NCI-H1436 treated with DMSO at 0.1 percent for 48 hours (cell line): Measurements from ENCODE around the gene IER3IP1.
"Not testable (repeated sequence)": the region's sequence is repeated elsewhere in the genome, so short reads cannot be mapped to it uniquely, and the experiment has no call there.

Experiments
- DNase-seq: peaks from one replicate; lab custom pipeline; 2025; lab: John Stamatoyannopoulos, UW

The IER3IP1 gene, protein sequence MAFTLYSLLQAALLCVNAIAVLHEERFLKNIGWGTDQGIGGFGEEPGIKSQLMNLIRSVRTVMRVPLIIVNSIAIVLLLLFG

DNA sequence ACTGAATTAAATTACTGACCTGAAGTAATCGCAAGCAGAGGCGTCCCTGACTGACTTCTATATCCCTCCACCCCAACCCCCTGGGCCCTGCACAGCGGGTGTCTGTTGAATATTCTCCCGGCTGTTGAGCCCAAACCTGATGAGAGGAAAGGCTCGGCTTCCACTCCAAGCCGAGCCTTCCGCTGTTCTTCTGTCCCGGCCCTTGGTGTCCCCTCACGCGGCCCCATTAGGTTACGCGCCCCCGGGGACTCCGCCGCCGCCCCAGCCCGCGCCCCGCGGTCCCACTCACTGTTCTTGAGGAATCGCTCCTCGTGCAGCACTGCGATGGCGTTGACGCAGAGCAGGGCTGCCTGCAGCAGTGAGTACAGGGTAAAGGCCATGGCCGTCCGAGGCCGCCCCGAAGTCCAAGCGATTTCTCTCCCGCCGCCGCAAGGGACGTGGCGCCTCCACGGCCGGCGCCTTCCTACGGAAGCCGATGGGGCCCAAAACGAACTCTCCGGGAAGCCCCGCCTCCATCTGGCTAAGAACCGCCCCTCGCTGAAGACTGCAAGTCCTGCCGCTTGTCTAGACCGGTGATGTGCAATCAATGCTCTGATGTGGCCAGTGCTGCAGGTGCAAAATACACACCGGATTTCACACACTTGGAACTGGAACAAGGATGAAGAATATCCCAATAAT, at the start of gene IER3IP1:
Gene IER3IP1 (minus strand): TSS at position 467 of the 678 bp plus-strand sequence. CDS start 87 bp downstream, at position 380.
- DNase-seq: peak; percentile 56

DNA sequence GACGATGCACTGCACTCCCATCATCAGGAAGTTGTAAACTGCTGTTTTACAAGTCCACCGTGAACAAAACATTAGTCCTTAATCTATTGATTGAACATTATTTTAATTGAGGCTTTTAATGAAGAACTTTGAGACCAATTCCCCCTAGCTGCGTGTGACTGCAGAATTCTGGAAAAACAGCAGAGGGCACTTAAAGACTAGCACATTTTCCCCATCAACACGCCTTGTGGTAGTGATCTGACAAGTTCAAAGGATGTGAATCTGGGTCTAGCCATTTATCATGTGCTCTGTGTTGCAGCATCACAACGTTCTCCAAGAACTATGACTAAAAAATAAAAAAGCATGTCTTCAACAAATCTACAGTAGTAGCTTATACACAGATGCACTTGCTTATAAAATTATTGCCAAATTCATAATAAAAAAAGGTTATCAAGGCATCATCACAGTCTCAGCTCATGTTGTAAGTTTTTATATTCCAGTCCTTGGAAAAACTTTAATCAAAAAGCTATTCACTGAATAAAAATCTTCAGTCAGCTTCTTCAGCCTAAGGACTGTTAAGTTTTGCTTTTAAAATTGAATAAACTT, 39.5 kb upstream of the IER3IP1 start:
- peak; percentile 33 for DNase-seq

DNA sequence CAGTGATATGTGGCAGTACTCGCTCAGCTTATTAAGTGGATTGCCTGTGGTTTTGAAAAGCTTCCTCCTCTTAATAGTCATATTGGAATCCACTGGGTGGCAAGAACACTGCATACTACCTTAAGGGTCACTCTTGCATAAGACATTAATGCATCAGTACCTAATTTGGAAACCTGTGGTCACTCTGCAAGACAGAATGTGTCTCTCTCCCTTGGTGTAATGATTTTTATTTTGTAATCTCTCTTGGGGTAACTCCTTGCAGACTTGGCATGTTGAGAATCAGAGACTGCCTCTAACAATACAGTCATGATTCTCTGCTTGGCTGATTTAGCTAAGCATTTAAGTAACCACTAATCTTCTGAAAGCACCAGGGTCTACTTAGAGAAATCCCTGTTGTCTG, 33.0 kb upstream of the IER3IP1 start:
- DNase-seq: no peak

DNA sequence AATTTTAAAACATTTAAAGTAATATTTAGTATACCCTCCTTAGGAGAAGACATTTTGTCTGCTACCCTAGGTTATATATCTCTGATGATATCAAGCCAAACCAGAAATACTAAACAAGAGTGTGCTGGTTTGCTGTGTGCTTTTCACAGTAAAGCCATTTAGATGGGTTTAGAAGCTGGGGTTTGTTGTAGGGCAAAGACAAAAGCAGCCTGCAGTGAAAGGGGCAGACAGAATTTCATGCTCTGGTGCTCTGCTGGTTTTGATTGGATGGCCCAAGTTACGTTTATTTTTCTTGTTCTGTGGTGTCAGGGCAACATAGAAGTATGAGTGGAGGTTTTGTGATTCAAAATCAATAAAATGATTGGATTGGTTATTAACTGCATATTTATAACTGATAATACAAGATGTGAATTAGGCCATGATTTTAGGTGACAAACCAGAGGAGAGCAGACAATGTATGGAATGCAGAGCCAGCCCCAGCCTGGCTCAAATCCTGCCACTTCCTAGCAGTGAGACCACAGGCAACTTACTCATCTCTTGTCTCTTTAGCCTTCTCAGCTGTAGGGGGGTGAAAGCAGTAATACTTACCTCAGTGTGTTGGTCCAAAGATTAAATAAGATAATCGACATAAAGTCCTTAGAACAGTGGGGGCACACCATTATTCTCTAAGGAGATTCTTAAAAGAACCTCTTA, 30.9 kb upstream of the IER3IP1 start:
- DNase-seq: no peak

DNA sequence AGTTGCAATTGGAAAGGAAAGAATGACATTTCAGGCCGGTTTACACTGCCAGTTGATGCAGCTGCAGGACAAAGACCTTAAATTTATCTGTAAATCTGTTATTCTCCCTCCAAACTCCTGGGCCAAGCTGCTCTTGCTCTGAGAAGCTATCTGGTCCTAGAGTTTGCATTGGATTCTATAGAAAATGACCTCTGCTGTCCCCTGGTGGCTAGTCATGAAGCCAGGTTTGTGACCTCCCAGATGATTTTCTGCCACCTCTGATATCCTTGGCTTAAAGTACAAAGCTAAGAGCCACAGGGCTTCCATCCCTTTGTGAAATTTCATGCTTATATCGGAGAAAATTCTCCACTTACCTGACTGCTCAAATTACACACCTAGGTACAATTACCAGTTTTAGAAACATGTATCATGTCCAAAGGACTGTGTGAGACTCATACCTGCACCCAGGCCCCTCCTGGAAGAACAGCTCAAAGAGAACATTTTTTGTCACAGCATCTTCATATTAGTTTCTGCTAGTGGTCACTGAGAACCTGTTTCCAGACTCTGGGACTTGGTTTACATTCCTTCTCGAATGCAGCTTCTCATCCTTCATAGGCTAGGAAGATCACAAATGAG, 28.9 kb upstream of the IER3IP1 start:
- DNase-seq: no peak

DNA sequence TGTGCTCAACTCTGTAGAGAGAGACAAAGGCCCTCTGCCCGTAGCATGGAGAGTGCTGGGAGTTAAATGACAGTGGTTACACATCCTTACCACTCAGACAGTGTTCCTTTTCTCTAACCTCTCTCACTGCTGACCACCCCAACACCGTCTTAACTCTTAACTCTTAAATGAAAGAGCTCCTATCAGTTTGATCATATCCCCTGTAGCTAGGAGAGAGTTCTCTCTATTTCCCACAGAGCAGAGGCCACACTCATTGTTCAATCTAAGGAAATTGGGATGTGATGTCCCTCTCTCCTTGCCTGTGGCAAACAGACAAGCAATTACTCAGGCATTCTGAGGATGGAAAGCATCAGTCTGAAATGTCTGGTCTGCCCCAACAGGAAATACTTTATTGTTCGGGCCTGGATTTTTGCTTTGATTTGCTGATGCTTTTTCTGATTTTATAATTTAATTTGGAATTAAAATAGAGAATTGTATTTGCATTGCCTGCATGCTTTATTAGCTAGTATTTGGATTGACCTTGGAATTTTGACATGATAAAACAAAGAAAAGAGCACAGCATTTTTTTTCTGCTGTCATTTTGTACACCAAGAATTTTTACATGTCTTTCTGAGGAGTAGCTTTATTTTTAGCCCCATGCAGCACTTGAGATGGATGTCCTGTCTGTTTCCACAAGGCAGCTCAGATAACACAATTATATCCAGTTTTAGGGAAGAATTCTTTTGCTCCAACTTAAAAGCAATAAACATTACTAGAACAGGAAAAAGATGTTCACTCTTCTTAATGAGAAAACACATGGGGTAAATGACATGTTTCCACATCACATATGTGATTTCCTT, 27.7 kb upstream of the IER3IP1 start:
- no peak for DNase-seq

DNA sequence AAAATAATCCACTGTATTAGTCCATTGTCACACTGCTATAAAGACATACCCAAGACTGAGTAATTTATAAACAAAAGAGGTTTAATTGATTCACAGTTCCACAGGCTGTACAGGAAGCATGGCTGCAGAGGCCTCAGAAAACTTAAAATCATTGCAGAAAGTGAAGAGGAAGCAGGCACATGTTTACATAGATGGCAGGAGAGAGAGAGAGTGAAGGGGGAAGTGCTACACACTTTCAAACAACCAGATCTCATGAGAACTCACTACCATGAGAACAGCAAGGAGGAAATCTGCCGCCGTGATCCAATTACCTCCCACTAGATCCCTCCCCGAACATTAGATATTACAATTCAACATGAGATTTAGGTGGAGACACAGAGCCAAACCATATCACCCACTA, 19.8 kb upstream of the IER3IP1 start:
- not testable (repeated sequence) for DNase-seq

DNA sequence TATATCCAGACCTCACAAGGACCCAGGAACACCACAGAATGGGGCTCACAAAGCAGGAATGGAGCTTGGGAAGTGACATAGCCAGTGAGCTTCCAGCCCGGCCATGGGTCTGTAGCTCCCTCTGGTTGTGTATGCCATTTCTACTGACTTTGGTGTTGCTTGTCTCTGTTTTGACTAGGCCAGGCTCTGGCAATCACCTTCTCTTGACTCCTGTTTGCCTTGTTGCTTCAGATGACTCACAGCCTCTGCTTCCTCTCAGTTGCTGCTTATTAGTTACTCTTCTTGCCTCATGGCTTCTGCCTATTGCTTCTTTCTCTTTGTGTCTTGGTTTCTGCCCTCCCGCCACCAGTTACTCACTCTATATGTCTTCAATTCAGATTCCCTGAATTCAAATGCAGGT, 15.8 kb upstream of the IER3IP1 start:
- no peak for DNase-seq

DNA sequence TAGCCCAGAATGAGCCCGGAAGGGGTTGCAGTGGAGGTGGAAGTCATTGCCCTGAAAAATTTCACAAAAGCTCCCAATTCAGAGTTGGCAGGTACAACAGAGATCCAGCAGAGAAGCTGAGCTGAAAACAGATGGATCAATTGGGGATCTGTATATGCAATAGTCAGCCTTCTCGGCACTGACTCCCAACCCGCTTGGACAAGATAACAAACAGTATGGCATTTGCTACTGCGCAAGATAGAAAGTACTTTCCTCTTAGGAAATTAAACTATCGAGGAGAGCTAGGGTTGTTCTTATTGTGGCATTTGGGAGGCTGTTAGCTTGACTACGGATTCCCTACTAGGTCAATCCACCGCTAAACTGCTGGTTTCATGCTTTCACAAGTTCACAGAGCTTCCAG, 11.6 kb upstream of the IER3IP1 start:
- no peak for DNase-seq

DNA sequence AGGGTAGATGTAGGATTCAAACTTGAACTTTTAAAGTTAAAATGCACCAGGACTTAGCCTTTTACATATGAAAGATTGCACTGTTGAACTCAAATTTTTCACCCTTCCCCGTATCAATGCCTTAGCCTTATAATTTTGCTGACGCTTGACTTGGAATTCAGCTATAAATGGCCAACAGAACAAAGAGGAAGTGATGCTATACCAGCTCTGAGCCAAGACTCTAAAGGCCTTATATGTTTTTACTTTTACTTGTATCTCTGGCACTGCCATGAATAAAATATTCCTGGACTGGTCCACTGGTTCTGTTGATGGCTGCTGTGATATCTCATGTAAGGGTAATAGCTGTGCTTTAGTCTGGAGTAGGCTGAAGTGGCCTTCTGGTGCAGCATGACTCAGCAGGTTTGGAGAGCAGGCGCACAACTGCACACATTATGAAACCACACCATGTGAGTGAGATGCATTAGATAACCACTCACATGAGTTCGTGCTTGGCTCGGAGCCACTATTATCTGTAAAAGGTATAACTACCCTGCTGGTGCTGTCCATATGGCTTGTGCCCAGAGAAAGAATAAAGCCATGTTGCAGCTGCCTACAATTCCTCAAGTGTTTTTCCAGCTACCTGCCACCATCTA, 8.4 kb upstream of the IER3IP1 start:
- DNase-seq: no peak

DNA sequence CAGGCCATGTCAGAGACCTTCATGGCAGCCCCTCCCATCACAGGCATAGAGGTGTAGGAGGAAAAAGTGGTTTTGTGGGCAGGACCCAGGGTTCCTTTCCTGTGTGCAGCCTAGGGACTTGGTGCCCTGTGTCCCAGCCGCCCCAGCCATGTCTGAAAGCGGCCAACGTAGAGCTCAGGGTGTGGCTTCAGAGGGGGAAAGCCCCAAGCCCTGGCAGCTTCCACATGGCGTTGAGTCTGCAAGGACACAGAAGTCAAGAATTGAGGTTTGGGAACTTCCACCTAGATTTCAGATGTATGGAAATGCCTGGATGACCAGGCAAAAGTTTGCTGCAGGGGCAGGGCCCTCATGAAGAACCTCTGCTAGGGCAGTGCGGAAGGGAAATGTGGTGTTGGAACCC, 6.0 kb upstream of the IER3IP1 start:
- DNase-seq: not testable (repeated sequence)

DNA sequence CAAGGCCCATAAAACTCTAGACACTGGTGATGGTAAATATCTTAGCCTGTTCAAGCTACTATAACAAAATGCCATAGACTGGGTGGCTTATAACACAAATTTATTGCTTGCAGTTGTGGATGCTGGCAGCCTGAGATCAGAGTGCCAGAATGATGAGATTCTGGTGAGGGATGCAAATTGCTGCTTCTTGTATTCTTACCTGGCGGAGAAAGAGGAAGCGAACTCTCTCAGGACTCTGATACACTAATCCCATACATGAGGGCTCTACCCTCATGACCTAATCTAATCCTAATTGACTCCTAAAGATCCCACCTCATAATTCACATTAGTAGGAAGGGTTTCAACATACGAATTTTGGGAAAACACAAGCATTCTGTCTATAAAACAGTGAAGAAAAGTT, 4.6 kb upstream of the IER3IP1 start:
- no peak for DNase-seq

DNA sequence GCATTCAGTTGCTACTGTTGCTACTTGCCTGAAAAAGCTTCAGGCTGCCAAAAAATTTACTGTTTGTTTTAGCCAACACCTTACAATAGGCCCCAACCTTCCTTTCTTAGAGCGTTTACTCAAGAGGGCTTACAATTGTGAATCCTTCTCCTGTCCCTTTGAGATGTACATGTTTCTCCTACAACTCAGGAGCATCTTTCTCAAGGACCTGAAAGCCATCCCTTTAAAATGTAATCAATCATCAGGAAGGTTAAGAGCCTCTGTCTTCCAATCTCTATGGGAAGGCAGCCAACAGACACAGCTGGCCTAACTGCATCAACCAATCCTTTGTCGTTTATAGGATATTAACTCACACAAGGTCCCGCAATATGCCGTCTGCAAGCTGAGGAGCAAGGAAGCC, 3.4 kb upstream of the IER3IP1 start:
- no peak for DNase-seq

DNA sequence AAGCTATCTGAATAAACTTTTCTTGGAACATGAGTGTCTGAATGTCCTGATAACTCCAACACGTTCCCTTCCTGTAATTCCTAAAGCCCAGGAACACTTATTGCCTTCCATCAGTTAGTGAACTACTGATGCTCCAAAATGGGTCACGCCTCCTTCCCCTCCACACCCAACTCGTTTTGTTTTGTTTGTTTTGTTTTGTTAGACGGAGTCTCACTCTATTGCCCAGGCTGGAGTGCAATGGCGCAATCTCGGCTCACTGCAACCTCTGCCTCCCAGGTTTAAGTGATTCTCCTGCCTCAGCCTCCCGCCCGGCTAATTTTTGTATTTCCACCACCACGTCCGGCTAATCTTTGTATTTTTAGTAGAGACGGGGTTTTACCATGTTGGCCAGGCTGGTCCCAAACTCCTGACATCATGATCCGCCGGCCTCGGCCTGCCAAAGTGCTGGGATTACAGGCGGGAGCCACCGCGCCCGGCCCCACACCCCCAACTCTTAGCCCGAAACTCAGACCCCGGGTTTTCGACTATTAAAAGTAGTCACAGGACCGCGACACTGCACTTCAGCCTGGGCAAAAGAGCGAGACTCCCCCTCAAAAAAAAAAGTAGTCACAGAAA, 774 bp downstream of the IER3IP1 start:
- no peak for DNase-seq

DNA sequence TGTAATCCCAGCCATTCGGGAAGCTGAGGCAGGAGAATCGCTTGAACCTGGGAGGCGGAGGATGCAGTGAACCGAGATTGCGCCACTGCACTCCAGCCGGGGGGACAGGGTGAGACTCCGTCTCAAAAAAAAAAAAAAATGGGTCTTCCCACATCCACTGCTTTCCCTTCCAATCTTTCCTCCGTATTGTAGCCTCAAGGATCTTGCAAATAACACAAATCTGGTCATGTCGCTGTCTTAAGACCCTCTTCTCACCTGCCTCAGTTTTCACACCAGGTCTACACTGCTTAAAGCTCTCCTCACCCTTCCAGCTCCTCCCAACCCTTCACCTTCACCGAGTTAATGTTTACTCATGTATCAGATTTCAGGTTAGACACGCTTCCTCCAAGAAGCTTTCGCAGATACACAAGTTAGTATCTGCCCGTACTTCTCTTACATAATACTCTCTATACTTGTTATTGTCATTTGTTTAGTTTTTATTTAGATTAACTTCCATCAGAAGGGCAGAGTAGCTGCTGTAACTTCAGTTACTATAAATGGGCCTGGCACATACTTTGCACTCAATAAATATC, 1.5 kb downstream of the IER3IP1 start:
- no peak for DNase-seq

DNA sequence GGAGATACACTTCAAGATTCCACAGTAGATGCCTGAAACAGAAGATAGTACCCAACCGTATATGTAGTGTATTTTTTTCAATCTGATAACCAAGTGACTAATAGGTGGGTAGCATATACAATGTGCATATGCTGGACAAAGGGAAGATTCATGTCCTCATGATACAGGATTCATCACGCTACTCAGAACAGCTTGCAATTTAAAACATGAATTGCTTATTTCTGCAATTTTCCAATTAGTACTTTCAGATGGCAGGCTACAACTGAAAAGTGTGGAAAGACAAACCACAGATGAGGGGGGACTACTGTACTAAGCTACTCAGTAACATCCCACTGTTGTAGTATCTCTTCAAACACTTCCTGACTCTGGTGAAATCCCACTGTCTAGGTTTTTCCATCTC, 3.7 kb downstream of the IER3IP1 start:
- DNase-seq: no peak

DNA sequence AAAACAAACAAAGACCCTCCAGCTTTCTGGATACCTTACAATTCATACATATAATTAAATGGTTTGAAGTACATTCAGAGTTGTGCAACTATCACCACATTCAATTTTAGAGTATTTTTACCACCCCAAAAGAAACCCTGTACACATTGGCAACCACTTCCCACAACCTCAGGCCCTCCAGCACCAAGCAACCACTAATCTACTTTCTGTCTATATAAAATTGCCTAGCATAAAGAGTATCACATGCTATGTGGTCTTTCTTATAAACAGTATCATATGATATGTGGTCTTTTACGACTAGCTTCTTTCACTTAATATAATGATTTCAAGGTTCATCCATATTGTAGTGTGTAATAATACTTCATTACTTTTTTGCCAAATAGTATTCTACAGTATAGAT, 7.3 kb downstream of the IER3IP1 start:
- DNase-seq: no peak

DNA sequence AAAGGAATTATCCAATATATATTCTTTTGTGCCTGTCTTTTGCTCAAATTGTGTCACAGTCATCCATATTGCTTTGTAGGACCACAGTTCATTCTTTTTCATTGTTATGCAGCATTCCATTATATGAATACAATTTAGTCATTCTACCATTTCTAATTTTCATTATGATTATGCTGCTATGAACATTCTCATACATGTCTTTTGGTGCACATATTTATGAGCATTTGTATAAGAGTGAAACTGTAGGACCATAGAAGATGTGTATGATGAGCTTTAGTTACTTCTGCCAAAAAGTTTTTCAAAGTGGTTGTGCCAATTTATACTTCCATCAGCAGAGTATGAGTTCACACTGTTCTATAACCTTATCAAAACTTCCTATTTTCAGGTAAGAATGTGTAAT, 7.7 kb downstream of the IER3IP1 start:
- DNase-seq: no peak

DNA sequence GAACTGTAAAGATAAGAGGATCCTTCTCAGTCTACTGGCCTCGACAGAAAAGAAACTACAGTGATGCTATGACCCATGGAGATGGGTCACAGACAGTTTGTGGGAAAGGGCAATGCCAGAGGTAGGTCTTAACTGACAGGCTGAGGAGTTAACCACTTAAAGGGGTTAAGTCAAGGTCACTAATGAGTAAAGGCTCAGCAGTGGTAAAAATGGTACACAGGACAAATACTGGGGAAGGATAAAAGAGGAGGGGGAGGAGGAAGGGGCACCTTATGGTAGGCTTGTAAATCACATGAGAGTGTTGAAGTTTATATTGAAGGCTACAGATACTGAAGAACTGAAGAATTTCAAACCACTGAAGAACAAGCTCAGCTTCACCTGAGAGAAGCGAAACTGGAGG, 9.9 kb downstream of the IER3IP1 start:
- DNase-seq: no peak

DNA sequence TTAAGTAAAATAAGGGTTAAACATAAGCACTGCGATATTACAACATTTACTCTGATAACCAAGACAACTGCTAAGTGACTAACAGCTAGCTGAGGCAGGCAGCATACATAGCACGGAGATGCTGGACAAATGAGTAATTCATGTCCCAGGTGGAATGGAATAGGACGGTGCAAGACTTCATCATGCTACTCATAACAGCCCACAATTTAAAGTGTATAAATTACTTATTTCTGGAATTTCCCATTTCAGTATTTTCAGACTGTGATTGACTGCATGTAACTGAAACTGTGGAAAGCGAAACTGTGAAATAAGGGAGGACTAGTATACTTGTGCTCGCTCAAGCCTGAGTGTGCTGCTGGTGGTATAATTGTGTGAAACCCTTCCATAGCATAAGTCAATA, 12.9 kb downstream of the IER3IP1 start:
- DNase-seq: no peak

DNA sequence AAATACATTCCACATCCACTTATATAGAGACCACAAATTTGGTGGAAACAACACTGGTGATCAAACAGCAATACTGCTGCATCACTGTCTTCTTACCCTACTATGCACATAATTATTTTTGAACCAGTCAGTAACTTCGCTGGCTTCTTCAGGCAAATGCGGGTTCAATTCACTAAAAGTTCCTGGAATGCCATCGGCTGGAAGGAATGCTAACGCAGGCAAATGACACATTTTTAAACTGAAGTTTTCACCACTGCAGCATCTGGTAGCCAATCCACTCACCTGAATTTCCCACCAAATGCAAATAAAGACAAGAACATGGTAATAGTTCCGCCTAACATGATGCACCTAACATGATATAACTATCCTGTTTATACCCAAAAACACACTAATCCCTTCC, 15.9 kb downstream of the IER3IP1 start:
- no peak for DNase-seq
